GM12878 (cell line): ENCODE measurements around the gene MT1X. TPM values are rescaled to one million over a fixed set of nuclear protein-coding genes. Genes with fewer than 3 reads are reported as not detected.

Source experiments
- ATAC-seq: fragments of 200-7000 bp; cut with Tn5 transposase; 3 replicates; pipeline ENCODE4 v1.9.1; 2020; ENCODE audit warnings: mild to moderate bottlenecking, moderate library complexity
- BruUV-seq: library from RNA; stranded (reverse); fragments of 400-500 nt; replicated peaks from 2 replicates; lab custom pipeline; 2021; lab: Mats Ljungman, UMichigan
- CTCF ChIA-PET: fragments of 300-600 bp; sonication (Branson Sonifier 250); formaldehyde crosslinking; extraction: SDS; loops from one replicate; lab custom pipeline; 2021; ENCODE audit warnings: inconsistent platforms; lab: Yijun Ruan, JAX
- POLR2A ChIA-PET: fragments of 350-600 bp; formaldehyde crosslinking; extraction: SDS; loops from one replicate; lab custom pipeline; 2021; ENCODE audit warnings: inconsistent platforms; lab: Charles Lee
- RAD21 ChIA-PET: fragments of 300-600 bp; sonication (Branson Sonifier 250); formaldehyde crosslinking; loops from one replicate; lab custom pipeline; 2023; ENCODE audit warnings: antibody characterized with exemption; ENCODE audit not compliant: unreplicated experiment; lab: Charles Lee
- SMC1A ChIA-PET: fragments of 300-600 bp; sonication (Branson Sonifier 250); formaldehyde crosslinking; loops from one replicate; lab custom pipeline; 2023; ENCODE audit not compliant: unreplicated experiment, uncharacterized antibody; lab: Charles Lee
- DNase-seq: peaks from one replicate; pipeline ENCODE4 v3.0.0-alpha.2; 2011; ENCODE audit warnings: low read depth, low spot score
- FAIRE-seq: peaks from 3 replicates; lab custom pipeline; 2011; peaks lifted over from hg19 to GRCh38; lab: Jason Lieb, UNC
- H2AFZ ChIP-seq: 2 replicates; pipeline ENCODE4 v1.6.0; 2011; ENCODE audit warnings: low read depth, low read length, control low read depth; ENCODE audit not compliant: control insufficient read depth
- H3K27ac ChIP-seq: 2 replicates; pipeline ENCODE4 v1.5.1; 2011; ENCODE audit warnings: control low read depth; ENCODE audit not compliant: control insufficient read depth, insufficient read depth
- H3K27me3 ChIP-seq, 2 experiments: replicated peaks in 1 of 2; 2 replicates each; pipeline versions ENCODE4 v1.6.0 to v1.6.1; 2011; ENCODE audit warnings: low read length in 1 of 2; ENCODE audit not compliant: control insufficient read depth in 2 of 2, insufficient read depth in 2 of 2
- H3K36me3 ChIP-seq, 2 experiments: 2 replicates each; pipeline ENCODE4 v1.5.1; 2011; ENCODE audit warnings: low read length in 1 of 2; ENCODE audit not compliant: control insufficient read depth in 2 of 2, insufficient read depth in 2 of 2
- H3K4me1 ChIP-seq: 2 replicates; pipeline ENCODE4 v1.6.1; 2011; ENCODE audit warnings: mild to moderate bottlenecking, low read length, moderate library complexity, mixed read lengths; ENCODE audit not compliant: control insufficient read depth, insufficient read depth
- H3K4me2 ChIP-seq: 2 replicates; pipeline ENCODE4 v1.6.0; 2011; ENCODE audit warnings: control low read depth; ENCODE audit not compliant: control insufficient read depth, insufficient read depth
- H3K4me3 ChIP-seq: fragments of 200-600 bp; sonication (generic); 2 replicates; pipeline ENCODE4 v1.5.1; 2016
- H3K79me2 ChIP-seq: 2 replicates; pipeline ENCODE4 v1.6.0; 2011; ENCODE audit warnings: low read length; ENCODE audit not compliant: control insufficient read depth, insufficient read depth
- H3K9ac ChIP-seq: 2 replicates; pipeline ENCODE4 v1.8.0; 2011; ENCODE audit warnings: low read length, control low read depth, mixed read lengths; ENCODE audit not compliant: control insufficient read depth, insufficient read depth
- H3K9me3 ChIP-seq: replicated peaks from 3 replicates; pipeline ENCODE4 v1.5.1; 2011; ENCODE audit warnings: mild to moderate bottlenecking, low read length; ENCODE audit not compliant: control insufficient read depth, insufficient read depth
- H4K20me1 ChIP-seq: 2 replicates; pipeline ENCODE4 v1.6.0; 2011; ENCODE audit not compliant: control insufficient read depth, insufficient read depth
- CBX5 ChIP-seq: sonication (generic); IDR thresholded peaks from 2 replicates; pipeline ENCODE4 v1.6.1; 2016; ENCODE audit warnings: low read depth, moderate library complexity, mild to moderate bottlenecking, inconsistent platforms
- CEBPB ChIP-seq, 2 experiments: fragments of 150-350 bp in 1 of 2; IDR thresholded peaks; 2 replicates each; pipeline ENCODE4 v1.6.1; 2012 to 2014; ENCODE audit warnings: low read depth in 2 of 2, low read length in 2 of 2, borderline replicate concordance in 1 of 2, inconsistent platforms in 1 of 2
- CHD2 ChIP-seq: IDR thresholded peaks from 2 replicates; pipeline ENCODE4 v1.6.1; 2011; ENCODE audit warnings: low read depth, low read length, improper control_type of control experiment, borderline replicate concordance
- DPF2 ChIP-seq: fragments of 450-650 bp; IDR thresholded peaks from 2 replicates; pipeline ENCODE4 v1.6.1; 2017; ENCODE audit warnings: mild to moderate bottlenecking
- HDGF ChIP-seq: fragments of 450-650 bp; IDR thresholded peaks from 2 replicates; pipeline ENCODE4 v1.6.1; 2016; ENCODE audit warnings: antibody characterized with exemption
- MYB ChIP-seq: fragments of 150-350 bp; IDR thresholded peaks from 2 replicates; pipeline ENCODE4 v1.6.1; 2014; ENCODE audit warnings: mild to moderate bottlenecking, low read depth, low read length, borderline replicate concordance
- RELA ChIP-seq: fragments of 450-650 bp; IDR thresholded peaks from 2 replicates; pipeline ENCODE4 v1.8.0; 2014; ENCODE audit warnings: borderline replicate concordance; ENCODE audit not compliant: partially characterized antibody
- RUNX3 ChIP-seq: IDR thresholded peaks from 2 replicates; pipeline ENCODE4 v1.6.1; 2012; ENCODE audit warnings: low read length, inconsistent platforms
- SMC3 ChIP-seq: IDR thresholded peaks from 2 replicates; pipeline ENCODE4 v1.6.1; 2011; ENCODE audit warnings: low read length, improper control_type of control experiment, borderline replicate concordance
- WRNIP1 ChIP-seq: IDR thresholded peaks from 2 replicates; pipeline ENCODE4 v1.6.1; 2011; ENCODE audit warnings: low read depth, low read length, improper control_type of control experiment, borderline replicate concordance
- ZNF592 ChIP-seq: fragments of 450-650 bp; IDR thresholded peaks from 2 replicates; pipeline ENCODE4 v1.6.1; 2017; ENCODE audit warnings: mild to moderate bottlenecking, moderate library complexity
- WGBS: methylation state at CpG from one replicate; pipeline ENCODE4 v1.1.6; 2016; ENCODE audit warnings: low lambda C conversion rate; ENCODE audit not compliant: insufficient replicate concordance, insufficient coverage; ENCODE audit errors: missing lambda C conversion rate; 5-methylcytosine and 5-hydroxymethylcytosine counted together
- in situ Hi-C: fragments of 300-500 bp; cut with MboI; formaldehyde crosslinking; loops from 9 replicates; pipeline ENCODE4 v1.14.3; 2018; ENCODE audit warnings: mixed read lengths
- intact Hi-C: fragments of 100-400 bp; cut with micrococcal nuclease; formaldehyde crosslinking; loops from one replicate; pipeline ENCODE4 v1.14.2; 2022; ENCODE audit not compliant: unreplicated experiment
- polyA plus RNA-seq, 11 experiments: library from polyadenylated mRNA; depleted of rRNA in 4 of 11; unstranded in 6 of 11; stranded (reverse) in 5 of 11; fragments of >200 nt; fragmentation: Nextera tagmentation in 4 of 11; fragmentation: Illumina TruSeq in 1 of 11; extraction: Ambion mirVana in 4 of 11; extraction: Trizol in 1 of 11; gene quantifications; 1 replicate in 1 of 11; 2 replicates in 10 of 11; pipeline versions ENCODE4 v1.2.1 to v1.2.3, GENCODE V29; 2011 to 2016; ENCODE audit warnings: inconsistent platforms in 2 of 11, missing spikeins in 2 of 11, low read depth in 1 of 11
- total RNA-seq, 4 experiments: library from RNA; depleted of rRNA in 3 of 4; stranded (reverse); fragments of >200 nt in 3 of 4; fragmentation: Illumina TruSeq in 1 of 4; extraction: Trizol in 1 of 4; gene quantifications; 2 replicates each; pipeline versions ENCODE4 v1.2.1 to v1.2.3, GENCODE V29; 2013 to 2021

The MT1X gene
- total and polyA plus RNA-seq, 10 of the 15 experiments (the other 5 are each of a cell fraction or from before 2014, with no cell fraction given) = 5.8 to 65.6 (median 15.4) TPM

- no peaks in the 10 kb centered on the region; a peak in 2 of 4 replicates for H3K27me3 ChIP-seq
- no peak overlapping the region for H3K9ac ChIP-seq
- no peak overlapping the region for H2AFZ ChIP-seq
- 71% methylated on average over 1 of the region's 1 CpG for WGBS
- ChIA-PET CTCF (interaction anchor here (0.6 to 4.6 kb wide), 13 partner anchors 17 to 186 kb away, joined by 3 to 90 read pairs (median 15); partner anchors contain the start of gene MT2A), RAD21 (interaction anchor here (0.7 to 4.7 kb wide), 7 partner anchors 16 to 249 kb away, joined by 3 to 66 read pairs (median 11); partner anchors contain the start of genes NUDT21 and OGFOD1), SMC1A (interaction anchor here (0.6 to 4.6 kb wide), 12 partner anchors 15 to 756 kb away, joined by 3 to 67 read pairs (median 8); partner anchors contain the start of gene MT1X), POLR2A (interaction anchor here (0.5 to 0.6 kb wide), 3 partner anchors 75 to 376 kb away, joined by 3 read pairs; partner anchors contain the start of gene MT1E)
- no peak for ATAC-seq
- no peaks in the 10 kb centered on the region; the same call in 2 of the 3 replicates for H3K9me3 ChIP-seq
- H3K4me2 ChIP-seq = no peak overlapping the region
- FAIRE-seq = no peak
- in situ Hi-C loops = loop anchor here (5.0 kb wide), 1 partner anchor 188 kb away; no protein-coding TSS in a partner anchor
- H3K27ac ChIP-seq = no peak overlapping the region
- no peaks in the 10 kb centered on the region for H3K36me3 ChIP-seq
- H3K79me2 ChIP-seq = no peaks in the 10 kb centered on the region
- no peaks in the 10 kb centered on the region for H4K20me1 ChIP-seq
- BruUV-seq = no TSS peak
- no peak overlapping the region for H3K4me3 ChIP-seq
- no peak for TF ChIP-seq MYB
- TF ChIP-seq HDGF = no peak
- TF ChIP-seq CEBPB (IDR thresholded peaks at IDR 0.05; ENCODE audit: borderline replicate concordance in 1 of 2, low read depth in 2 of 2, low read length in 2 of 2) = no peak
- no peak for TF ChIP-seq CHD2
- no peak for TF ChIP-seq SMC3
- TF ChIP-seq ZNF592 = no peak
- no peak for TF ChIP-seq CBX5
- TF ChIP-seq RUNX3 = no peak
- no peak for TF ChIP-seq DPF2
- no peak for TF ChIP-seq RELA
- TF ChIP-seq WRNIP1 = no peak
- DNase-seq = no peak
- intact Hi-C loops = loop anchor here (10.0 kb wide), 1 partner anchor 385 kb away; no protein-coding TSS in a partner anchor
- no peaks in the 10 kb centered on the region; the same call in 1 of the 2 replicates for H3K4me1 ChIP-seq
Measured at GRCh38 chr16:56700195-56700594, 17.9 kb downstream of the MT1X start.
